ENCODE data around the gene NUMBL. TPM values are rescaled to one million over a fixed set of nuclear protein-coding genes. Genes with fewer than 3 reads are reported as not detected.

Gene NUMBL
- total and polyA plus RNA-seq, 2 of the 8 experiments (the other 6 are each of a cell fraction or from before 2014, with no cell fraction given), result 13.5 to 24.8 TPM

- TF ChIP-seq KDM4A (IDR thresholded peaks at IDR 0.05; ENCODE audit: low read depth, low read length, severe bottlenecking), result no peak
- TF ChIP-seq ATF3 (IDR thresholded peaks at IDR 0.05; ENCODE audit: insufficient read depth, low read depth, low read length), result no peak
Observed at GRCh38 chr19:40672573-40673299, 17.7 kb downstream of the NUMBL start (continued).
